ENCODE data around the gene ABHD8.

GRCh38 chr19:17293605-17294004 lies 9.6 kb downstream of the ABHD8 start:
- TF ChIP-seq CTCF (conservative IDR thresholded peaks at IDR 0.05; ENCODE audit: low read depth in 2 of 2), result no peak
- no peak for TF ChIP-seq EZH2 (IDR thresholded peaks at IDR 0.05; ENCODE audit: low read depth, unreplicated experiment)
- TF ChIP-seq NANOG (IDR thresholded peaks at IDR 0.05; ENCODE audit: borderline replicate concordance), result no peak
- TF ChIP-seq REST (IDR thresholded peaks at IDR 0.05; ENCODE audit: unreplicated experiment), result no peak
- TF ChIP-seq POLR2AphosphoS5 (IDR thresholded peaks at IDR 0.05; ENCODE audit: low read depth), result no peak
- TF ChIP-seq EZH2phosphoT487 (IDR thresholded peaks at IDR 0.05; ENCODE audit: unreplicated experiment), result no peak
- no peak for TF ChIP-seq CREB1 (CRISPR knock-in tag; IDR thresholded peaks at IDR 0.05; ENCODE audit: low read depth)
- no peak for TF ChIP-seq JUNB (IDR thresholded peaks at IDR 0.05; ENCODE audit: unreplicated experiment)
- no peak for TF ChIP-seq ZNF331 (CRISPR knock-in tag; IDR thresholded peaks at IDR 0.05; ENCODE audit: low read depth)
